Uterus (tissue), 4 donors: Measurements from ENCODE around the gene RHBDD2. TPM values are rescaled to one million over a fixed set of nuclear protein-coding genes. Genes with fewer than 3 reads are reported as not detected.
"Not testable (repeated sequence)": the region's sequence is repeated elsewhere in the genome, so short reads cannot be mapped to it uniquely, and the experiment has no call there.

Source experiments
- DNase-seq, 2 donors: peaks; one replicate each; pipeline ENCODE4 v3.0.0-alpha.2; 2019 to 2020
- H3K27ac ChIP-seq, 2 donors: fragments of 200-600 bp; sonication (generic); 1 replicate in 1 of 2; 2 replicates in 1 of 2; pipeline ENCODE4 v1.5.1; 2016 to 2018
- H3K27me3 ChIP-seq, 2 donors: fragments of 200-600 bp; sonication (generic); one replicate each; pipeline ENCODE4 v1.5.1; 2018 to 2019; ENCODE audit warnings: control low read depth in 1 of 2
- H3K36me3 ChIP-seq, 2 donors: fragments of 200-600 bp; sonication (generic); one replicate each; pipeline ENCODE4 v1.5.1; 2019; ENCODE audit warnings: control low read depth in 1 of 2
- H3K4me1 ChIP-seq, 2 donors: fragments of 200-600 bp; sonication (generic); one replicate each; pipeline ENCODE4 v1.5.1; 2018 to 2019; ENCODE audit warnings: control low read depth in 1 of 2
- H3K4me3 ChIP-seq, 2 donors: fragments of 200-600 bp; sonication (generic); 1 replicate in 1 of 2; 2 replicates in 1 of 2; pipeline ENCODE4 v1.5.1; 2018 to 2019; ENCODE audit warnings: mild to moderate bottlenecking in 1 of 2
- H3K9me3 ChIP-seq, 2 donors: fragments of 200-600 bp; sonication (generic); one replicate each; pipeline ENCODE4 v1.5.1; 2019; ENCODE audit warnings: control low read depth in 1 of 2
- POLR2A ChIP-seq, 2 donors: fragments of 450-650 bp; IDR thresholded peaks; one replicate each; pipeline ENCODE4 v1.6.1; 2016; ENCODE audit warnings: antibody characterized with exemption in 2 of 2, mild to moderate bottlenecking in 1 of 2, moderate library complexity in 1 of 2
- intact Hi-C: fragments of 100-400 bp; cut with DNase I; formaldehyde crosslinking; loops from one replicate; pipeline ENCODE4 v1.15.1; 2023; ENCODE audit warnings: low total_unique reads
- total RNA-seq, 4 donors: library from RNA; depleted of rRNA in 3 of 4; stranded (reverse); fragments of >200 nt in 3 of 4; gene quantifications; one replicate each; pipeline versions ENCODE4 v1.1.0 to v1.2.4, GENCODE V29; 2014 to 2023
- TF ChIP-seq, protein P1 (sequence below), 4 experiments: fragments of 200-600 bp in 2 of 4; fragments of 450-650 bp in 2 of 4; sonication (generic) in 2 of 4; IDR thresholded peaks; one replicate each; pipeline ENCODE4 v1.5.1; 2016 to 2019; ENCODE audit warnings: antibody characterized with exemption in 4 of 4, mild to moderate bottlenecking in 2 of 4, moderate library complexity in 1 of 4
- donor health status: DM: yes; HTN: yes; CAD: no.

The RHBDD2 gene
- total RNA-seq, 4 donors from 2014 or later, result 2.0 to 45.4 (median 11.3) TPM

DNA sequence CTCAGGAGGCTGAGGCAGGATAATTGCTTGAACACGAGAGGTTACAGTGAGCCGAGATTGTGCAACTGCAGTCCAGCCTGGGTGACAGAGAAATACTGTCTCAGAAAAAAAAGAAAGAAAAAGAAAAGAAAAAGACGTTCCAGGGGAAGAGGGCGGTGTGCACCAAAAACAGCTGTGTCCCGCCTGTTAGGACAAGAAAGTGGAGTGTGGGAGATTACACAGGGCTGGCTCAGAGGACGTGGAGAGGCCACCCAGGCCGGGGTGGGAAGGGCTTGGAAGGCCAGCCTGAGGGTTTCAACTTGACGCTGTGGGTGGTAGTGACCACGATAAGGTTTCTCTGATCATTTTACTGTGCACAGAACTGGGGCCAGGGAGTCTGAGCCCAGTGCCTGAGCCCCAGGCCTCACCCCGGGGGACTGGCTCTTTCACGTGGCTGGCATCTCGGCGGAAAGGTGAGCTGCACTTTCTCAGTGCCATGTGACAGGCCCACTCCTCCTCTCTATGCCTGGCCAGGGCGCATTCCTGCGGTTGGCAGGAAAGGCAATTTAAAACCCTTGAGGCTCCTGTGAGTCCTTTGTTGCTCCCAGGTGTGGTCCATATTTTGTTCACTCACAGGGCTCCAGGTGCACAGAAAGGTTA lies 13.9 kb downstream of the RHBDD2 start:
- Histone ChIP-seq H3K27me3 (no peaks in the 10 kb centered on the region), H3K36me3 (no peaks in the 10 kb centered on the region), H3K9me3 (no peaks in the 10 kb centered on the region), H3K4me1 (no peaks in the 10 kb centered on the region), H3K4me3 (no peak overlapping the region), H3K27ac (no peak overlapping the region)
- intact Hi-C loops, result no loop called here
- DNase-seq, result peak; percentile 59 to 66
- no peak for TF ChIP-seq POLR2A (IDR thresholded peaks at IDR 0.05)

DNA sequence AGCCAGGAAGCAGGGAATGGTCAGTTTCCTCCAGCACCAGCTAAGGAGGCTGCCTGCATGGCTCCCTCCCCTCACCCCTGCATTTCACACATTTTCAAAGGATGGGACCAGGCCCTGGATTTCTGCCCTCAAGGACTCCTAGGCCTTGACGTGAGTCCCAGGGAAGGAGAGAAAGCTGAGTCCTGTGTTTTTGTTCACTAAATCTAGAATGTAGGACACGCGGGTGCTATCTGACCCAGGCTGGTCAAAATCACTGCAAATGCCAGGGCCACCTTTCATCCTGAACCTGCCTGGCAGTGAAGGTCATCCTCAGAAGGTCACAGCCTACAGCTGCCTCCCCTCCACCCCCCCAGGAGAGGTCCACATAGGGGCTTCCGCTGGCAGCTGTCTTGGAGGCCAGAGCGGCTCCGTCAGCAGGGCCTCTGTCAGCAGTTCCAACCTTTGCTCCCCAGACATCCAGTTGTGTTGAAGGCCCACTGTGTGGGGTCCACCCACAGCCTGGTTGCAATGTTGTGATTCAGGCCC lies 18.0 kb downstream of the RHBDD2 start:
- Histone ChIP-seq H3K36me3 (no peaks in the 10 kb centered on the region), H3K9me3 (no peaks in the 10 kb centered on the region), H3K4me3 (no peak overlapping the region), H3K27ac (no peak overlapping the region), H3K27me3 (no peaks in the 10 kb centered on the region), H3K4me1 (no peaks in the 10 kb centered on the region)
- TF ChIP-seq POLR2A (IDR thresholded peaks at IDR 0.05), result no peak
- TF ChIP-seq, protein P1, sequence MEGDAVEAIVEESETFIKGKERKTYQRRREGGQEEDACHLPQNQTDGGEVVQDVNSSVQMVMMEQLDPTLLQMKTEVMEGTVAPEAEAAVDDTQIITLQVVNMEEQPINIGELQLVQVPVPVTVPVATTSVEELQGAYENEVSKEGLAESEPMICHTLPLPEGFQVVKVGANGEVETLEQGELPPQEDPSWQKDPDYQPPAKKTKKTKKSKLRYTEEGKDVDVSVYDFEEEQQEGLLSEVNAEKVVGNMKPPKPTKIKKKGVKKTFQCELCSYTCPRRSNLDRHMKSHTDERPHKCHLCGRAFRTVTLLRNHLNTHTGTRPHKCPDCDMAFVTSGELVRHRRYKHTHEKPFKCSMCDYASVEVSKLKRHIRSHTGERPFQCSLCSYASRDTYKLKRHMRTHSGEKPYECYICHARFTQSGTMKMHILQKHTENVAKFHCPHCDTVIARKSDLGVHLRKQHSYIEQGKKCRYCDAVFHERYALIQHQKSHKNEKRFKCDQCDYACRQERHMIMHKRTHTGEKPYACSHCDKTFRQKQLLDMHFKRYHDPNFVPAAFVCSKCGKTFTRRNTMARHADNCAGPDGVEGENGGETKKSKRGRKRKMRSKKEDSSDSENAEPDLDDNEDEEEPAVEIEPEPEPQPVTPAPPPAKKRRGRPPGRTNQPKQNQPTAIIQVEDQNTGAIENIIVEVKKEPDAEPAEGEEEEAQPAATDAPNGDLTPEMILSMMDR (IDR thresholded peaks at IDR 0.05), result no peak
- DNase-seq, result no peak
- intact Hi-C loops, result no loop called here

DNA sequence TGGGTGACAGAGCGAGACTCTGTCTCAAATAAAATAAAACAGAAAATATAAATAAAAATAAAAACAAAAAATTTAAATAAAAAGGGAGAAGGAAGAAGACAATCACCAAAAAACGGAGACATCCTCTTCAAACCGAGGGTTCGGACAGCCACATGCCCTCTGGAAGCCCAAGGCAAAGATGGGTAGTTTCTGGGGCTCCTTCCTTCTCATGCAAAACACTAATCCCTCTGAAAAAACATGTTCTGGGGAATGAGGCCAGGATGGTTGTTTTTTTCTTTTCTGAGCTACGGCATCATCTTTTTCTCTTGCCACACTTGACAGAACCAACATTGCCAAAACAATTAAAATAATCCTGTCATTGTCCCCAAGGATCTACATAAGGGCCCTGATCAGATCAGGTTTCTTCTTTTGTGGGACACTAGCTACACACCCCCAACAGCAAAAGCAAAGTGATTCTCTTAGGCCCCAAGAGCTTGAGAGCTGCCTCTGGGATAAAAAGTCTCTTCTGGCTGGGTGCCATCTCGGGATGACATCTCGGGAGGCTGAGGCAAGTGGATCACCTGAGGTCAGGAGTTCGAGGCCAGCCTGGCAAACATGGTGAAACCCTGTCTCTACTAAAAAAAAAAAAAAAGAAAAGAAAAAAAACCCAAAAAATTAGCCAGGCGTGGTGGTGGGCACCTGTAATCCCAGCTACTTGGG lies 21.9 kb downstream of the RHBDD2 start:
- no peak overlapping the region for H3K4me3 ChIP-seq
- H3K9me3 ChIP-seq, result no peaks in the 10 kb centered on the region
- no peak overlapping the region for H3K27ac ChIP-seq
- TF ChIP-seq POLR2A (IDR thresholded peaks at IDR 0.05), result no peak
- TF ChIP-seq, protein P1 (IDR thresholded peaks at IDR 0.05), result no peak
- no peaks in the 10 kb centered on the region for H3K36me3 ChIP-seq
- intact Hi-C loops, result no loop called here
- no peak for DNase-seq
- H3K4me1 ChIP-seq, result no peaks in the 10 kb centered on the region
- no peaks in the 10 kb centered on the region for H3K27me3 ChIP-seq

- DNase-seq, result peak; percentile 70 to 76
- TF ChIP-seq, protein P1 (IDR thresholded peaks at IDR 0.05), result no peak
- no peak for TF ChIP-seq POLR2A (IDR thresholded peaks at IDR 0.05)
- Histone ChIP-seq H3K27me3 (no peaks in the 10 kb centered on the region), H3K9me3 (no peaks in the 10 kb centered on the region), H3K36me3 (no peaks in the 10 kb centered on the region), H3K27ac (peak overlapping the region in 1 of 2 donors; percentile 56), H3K4me3 (no peak overlapping the region), H3K4me1 (no peaks in the 10 kb centered on the region)
- intact Hi-C loops, result no loop called here
Observed at GRCh38 chr7:75905785-75906604, 27.2 kb downstream of the RHBDD2 start.

GRCh38 chr7:75906991-75907667 lies 28.3 kb downstream of the RHBDD2 start:
- H3K27me3 ChIP-seq, result no peaks in the 10 kb centered on the region
- H3K36me3 ChIP-seq, result no peaks in the 10 kb centered on the region
- no peak for DNase-seq
- no peaks in the 10 kb centered on the region for H3K4me1 ChIP-seq
- TF ChIP-seq, protein P1 (IDR thresholded peaks at IDR 0.05), result no peak
- TF ChIP-seq POLR2A (IDR thresholded peaks at IDR 0.05), result no peak
- no peak overlapping the region for H3K4me3 ChIP-seq
- H3K27ac ChIP-seq, result no peak overlapping the region
- intact Hi-C loops, result no loop called here
- H3K9me3 ChIP-seq, result no peaks in the 10 kb centered on the region

GRCh38 chr7:75907668-75908039 lies 28.8 kb downstream of the RHBDD2 start:
- H3K27me3 ChIP-seq, intact Hi-C loops, DNase-seq, H3K4me3 ChIP-seq, H3K36me3 ChIP-seq, H3K9me3 ChIP-seq, H3K4me1 ChIP-seq, H3K27ac ChIP-seq: not testable (repeated sequence)
